Calu3 (cell line): ENCODE measurements around the gene ASF1B. TPM values are rescaled to one million over a fixed set of nuclear protein-coding genes. Genes with fewer than 3 reads are reported as not detected.
"Not testable (repeated sequence)": the region's sequence is repeated elsewhere in the genome, so short reads cannot be mapped to it uniquely, and the experiment has no call there.

Experiments
- BruUV-seq: library from RNA; stranded (reverse); fragments of 400-500 nt; replicated peaks from 2 replicates; lab custom pipeline; 2021; lab: Mats Ljungman, UMichigan
- CTCF ChIA-PET: fragments of 300-600 bp; sonication (Branson Sonifier 250); formaldehyde crosslinking; loops from one replicate; lab custom pipeline; 2022; ENCODE audit warnings: antibody characterized with exemption; lab: Charles Lee
- DNase-seq: peaks from one replicate; pipeline ENCODE4 v3.0.0; 2022
- H3K27ac Mint-ChIP-seq: one replicate; pipeline ENCODE4 v1.8.0; 2022; ENCODE audit warnings: mixed read lengths; ENCODE audit not compliant: unreplicated experiment
- H3K27me3 Mint-ChIP-seq: one replicate; pipeline ENCODE4 v1.8.0; 2022; ENCODE audit warnings: mixed read lengths; ENCODE audit not compliant: unreplicated experiment
- H3K36me3 Mint-ChIP-seq: one replicate; pipeline ENCODE4 v1.8.0; 2022; ENCODE audit warnings: mild to moderate bottlenecking, moderate library complexity, mixed read lengths; ENCODE audit not compliant: insufficient read depth, unreplicated experiment
- H3K4me1 Mint-ChIP-seq: one replicate; pipeline ENCODE4 v1.8.0; 2022; ENCODE audit warnings: mild to moderate bottlenecking, low read depth, mixed read lengths; ENCODE audit not compliant: unreplicated experiment
- H3K4me3 Mint-ChIP-seq: one replicate; pipeline ENCODE4 v1.8.0; 2022; ENCODE audit warnings: mild to moderate bottlenecking, low read depth, moderate library complexity, mixed read lengths; ENCODE audit not compliant: unreplicated experiment
- H3K9me3 Mint-ChIP-seq: one replicate; pipeline ENCODE4 v1.8.0; 2022; ENCODE audit warnings: low read depth, mixed read lengths; ENCODE audit not compliant: unreplicated experiment
- CTCF ChIP-seq: fragments of 200-600 bp; IDR thresholded peaks from one replicate; pipeline ENCODE4 v1.8.0; 2022; ENCODE audit warnings: antibody characterized with exemption; ENCODE audit not compliant: unreplicated experiment
- intact Hi-C: fragments of 100-400 bp; cut with micrococcal nuclease; formaldehyde crosslinking; loops from one replicate; pipeline ENCODE4 v1.10.0; 2022; ENCODE audit not compliant: unreplicated experiment
- total RNA-seq: library from RNA; stranded (reverse); gene quantifications from 2 replicates; pipeline ENCODE4 v1.2.3, GENCODE V29; 2022

ASF1B gene
- total RNA-seq, 1 experiment from 2014 or later = 42.6 TPM

GRCh38 chr19:14148751-14149410 lies 12.5 kb upstream of the ASF1B start:
- Mint-ChIP-seq H3K27me3 (no peaks in the 10 kb centered on the region), H3K9me3 (no peaks in the 10 kb centered on the region), H3K4me3 (no peak overlapping the region), H3K27ac (no peak overlapping the region), H3K36me3 (peaks cover 5% of the 10 kb centered on the region), H3K4me1 (peaks cover 8% of the 10 kb centered on the region)
- DNase-seq = no peak
- no TSS peak for BruUV-seq
- intact Hi-C loops = no loop called here
- CTCF ChIA-PET = interaction anchor here (0.6 to 1.6 kb wide), 3 partner anchors 12 to 218 kb away, joined by 5 to 8 read pairs (median 5); partner anchors contain the start of gene ASF1B
- no peak for TF ChIP-seq CTCF

GRCh38 chr19:14147797-14148605 lies 11.6 kb upstream of the ASF1B start:
- intact Hi-C loops = no loop called here
- no TSS peak for BruUV-seq
- Mint-ChIP-seq H3K27me3 (no peaks in the 10 kb centered on the region), H3K27ac (no peak overlapping the region), H3K9me3 (no peaks in the 10 kb centered on the region), H3K36me3 (peaks cover 5% of the 10 kb centered on the region), H3K4me3 (peak overlapping the region; percentile 30), H3K4me1 (peaks cover 8% of the 10 kb centered on the region)
- DNase-seq = peak; percentile 71
- TF ChIP-seq CTCF = peak; percentile 66
- CTCF ChIA-PET = interaction anchor here (1.0 to 1.6 kb wide), 3 partner anchors 11 to 200 kb away, joined by 5 to 9 read pairs (median 8); partner anchors contain the start of gene ASF1B

GRCh38 chr19:14146789-14147216 lies 10.4 kb upstream of the ASF1B start:
- Mint-ChIP-seq H3K27ac (no peak overlapping the region), H3K27me3 (no peaks in the 10 kb centered on the region), H3K36me3 (peaks cover 5% of the 10 kb centered on the region), H3K9me3 (no peaks in the 10 kb centered on the region), H3K4me1 (peaks cover 8% of the 10 kb centered on the region), H3K4me3 (no peak overlapping the region)
- no peak for TF ChIP-seq CTCF
- no peak for DNase-seq
- intact Hi-C loops = no loop called here
- BruUV-seq = no TSS peak
- CTCF ChIA-PET = interaction anchor here (1.4 to 1.6 kb wide), 2 partner anchors 10 to 142 kb away, joined by 8 to 9 read pairs; partner anchors contain the start of gene ASF1B

GRCh38 chr19:14146169-14146568 lies 9.8 kb upstream of the ASF1B start:
- H3K9me3 Mint-ChIP-seq, H3K27ac Mint-ChIP-seq, H3K4me1 Mint-ChIP-seq, intact Hi-C loops, H3K36me3 Mint-ChIP-seq, DNase-seq, BruUV-seq, H3K27me3 Mint-ChIP-seq, H3K4me3 Mint-ChIP-seq: not testable (repeated sequence)
- CTCF ChIA-PET = interaction anchor here (1.2 kb wide), 1 partner anchor 10 kb away, joined by 4 read pairs; the partner anchor contains the start of gene ASF1B
